Activated T-helper 1 cell treated with Interleukin-2 at 50 U/mL for 16 hours (primary cell): ENCODE data around the gene TOPAZ1.
"Not testable (repeated sequence)": the region's sequence is repeated elsewhere in the genome, so short reads cannot be mapped to it uniquely, and the experiment has no call there.

Source experiments
- DNase-seq: peaks from one replicate; pipeline ENCODE4 v3.0.0-alpha.2; 2020; ENCODE audit warnings: low read depth

TOPAZ1 gene

DNA sequence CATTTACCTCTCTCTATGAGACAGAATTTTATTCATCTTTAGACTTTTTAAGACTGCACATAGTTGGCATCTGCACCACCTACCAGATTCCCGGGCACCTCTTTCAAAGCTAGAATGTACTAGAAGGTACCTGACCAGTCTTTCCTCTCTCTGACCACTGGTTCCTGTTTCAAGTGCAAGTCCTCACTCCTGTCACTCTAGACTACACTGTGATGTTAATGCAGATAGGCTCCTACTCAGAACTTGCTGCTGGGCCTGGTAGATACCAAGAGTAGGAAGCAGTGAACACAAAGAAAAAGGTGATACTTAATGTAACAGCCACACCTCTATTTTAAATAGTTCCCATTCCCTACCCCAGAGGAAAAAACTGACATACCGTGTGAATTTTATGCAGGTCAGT lies 88.8 kb downstream of the TOPAZ1 start:
- no peak for DNase-seq

- no peak for DNase-seq
These were observed 92.6 kb downstream of the TOPAZ1 start for GRCh38 chr3:44334326-44334725.

DNA sequence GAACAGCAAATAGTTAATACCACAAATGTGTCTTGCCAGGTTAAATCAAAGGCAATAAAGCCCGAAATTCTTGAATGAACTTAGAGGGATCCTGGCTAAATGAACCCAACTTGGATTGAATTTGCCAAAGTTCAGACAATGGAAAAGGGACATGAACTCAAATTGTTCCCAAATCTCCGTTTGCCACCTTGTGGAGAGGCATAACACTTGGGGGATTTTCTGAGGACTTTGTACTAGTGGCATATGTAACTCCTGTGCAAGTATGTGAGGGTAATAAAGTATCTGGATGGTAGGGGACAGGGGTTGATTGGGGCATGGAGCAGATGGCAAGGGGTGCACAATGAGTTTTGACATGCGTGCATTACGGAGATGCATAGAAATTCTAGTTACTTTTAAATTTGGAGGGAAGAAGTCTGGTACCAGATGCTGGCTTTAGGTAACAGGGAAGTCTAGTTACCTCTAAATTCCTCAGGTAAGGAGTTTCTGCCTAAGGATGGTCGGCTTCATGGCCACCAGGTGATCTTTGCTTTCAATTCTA lies 95.6 kb downstream of the TOPAZ1 start:
- no peak for DNase-seq

- peak; percentile 97 for DNase-seq
These were observed 96.5 kb downstream of the TOPAZ1 start, which contains the start of gene TCAIM for GRCh38 chr3:44338010-44338827. Gene TCAIM, plus strand, starts transcription at chr3:44338766. Its CDS starts 16,017 bp downstream, at chr3:44354783.

DNA sequence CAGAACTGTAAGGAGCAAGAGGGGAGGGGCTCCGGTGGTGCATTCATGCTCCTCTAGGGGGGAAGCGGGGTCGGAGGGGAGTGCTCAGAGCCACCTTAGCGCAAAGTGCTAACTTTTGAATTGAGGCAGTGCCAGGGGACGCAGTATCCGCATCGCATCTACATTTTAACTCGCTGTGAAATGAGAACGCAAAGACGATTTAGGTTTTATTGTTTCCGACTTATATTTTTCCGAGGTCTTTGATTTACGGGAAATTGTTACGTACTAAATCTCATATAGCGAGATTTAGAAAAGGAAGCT lies 97.1 kb downstream of the TOPAZ1 start:
- DNase-seq, result no peak

DNA sequence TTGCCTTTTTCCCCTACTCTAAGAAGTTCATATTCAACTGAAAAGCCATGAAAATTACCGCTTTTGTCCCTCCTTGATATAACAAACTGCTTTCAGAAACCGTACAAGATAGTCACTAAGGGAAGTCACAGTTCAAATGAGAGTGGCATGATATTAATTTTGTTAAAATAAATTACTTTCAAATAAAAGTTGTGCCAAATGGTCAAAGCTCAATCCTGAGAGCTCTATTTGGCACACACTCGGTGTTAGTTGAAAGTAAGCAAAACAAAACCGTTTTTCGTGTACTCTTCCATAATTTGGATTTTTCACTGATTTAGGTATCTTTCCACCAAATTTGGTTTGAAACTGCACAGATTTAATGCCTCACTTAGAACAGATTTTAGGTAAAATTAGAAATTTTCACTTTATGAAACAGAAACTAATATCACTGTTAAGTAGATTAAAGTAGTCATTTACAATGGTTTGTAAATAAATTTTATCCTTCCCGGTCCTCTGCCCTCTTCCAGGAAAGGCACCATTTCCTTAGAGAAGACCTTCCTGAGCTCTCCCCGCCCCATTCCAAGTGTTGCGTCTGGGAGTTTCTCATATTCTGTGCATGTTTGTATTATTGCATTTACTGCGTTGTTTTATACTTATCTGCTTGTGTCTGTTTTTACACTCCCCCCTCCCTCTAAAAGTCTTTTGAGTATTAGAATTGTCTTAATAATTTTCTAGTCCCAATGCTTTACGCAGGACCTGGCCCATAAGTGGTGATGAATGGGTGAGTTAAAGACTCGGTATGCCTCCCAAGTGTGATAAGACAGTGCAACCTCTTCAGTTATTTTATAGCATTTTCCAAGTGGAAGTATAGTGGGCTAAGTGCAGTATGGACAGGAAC lies 97.7 kb downstream of the TOPAZ1 start:
- no peak for DNase-seq

DNA sequence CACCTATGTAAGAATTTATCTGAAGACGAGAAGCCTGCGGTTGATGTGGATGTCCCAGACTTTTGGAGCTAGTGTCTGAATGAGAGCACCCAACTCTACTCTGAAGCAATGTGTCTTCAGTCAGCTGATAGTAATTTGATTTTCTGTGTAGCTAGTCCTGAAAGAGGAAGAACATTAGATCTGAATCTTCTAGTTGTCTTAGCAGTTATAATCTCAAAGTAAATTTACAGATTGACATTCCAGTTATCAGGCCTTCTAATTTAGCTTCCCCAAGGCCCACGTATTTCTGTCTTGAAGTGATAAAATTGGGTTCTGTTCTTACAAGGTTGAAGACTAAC lies 98.3 kb downstream of the TOPAZ1 start:
- no peak for DNase-seq

GRCh38 chr3:44342176-44342790 lies 100.6 kb downstream of the TOPAZ1 start:
- DNase-seq, result no peak

GRCh38 chr3:44343421-44343820 lies 101.7 kb downstream of the TOPAZ1 start:
- DNase-seq, result no peak

DNA sequence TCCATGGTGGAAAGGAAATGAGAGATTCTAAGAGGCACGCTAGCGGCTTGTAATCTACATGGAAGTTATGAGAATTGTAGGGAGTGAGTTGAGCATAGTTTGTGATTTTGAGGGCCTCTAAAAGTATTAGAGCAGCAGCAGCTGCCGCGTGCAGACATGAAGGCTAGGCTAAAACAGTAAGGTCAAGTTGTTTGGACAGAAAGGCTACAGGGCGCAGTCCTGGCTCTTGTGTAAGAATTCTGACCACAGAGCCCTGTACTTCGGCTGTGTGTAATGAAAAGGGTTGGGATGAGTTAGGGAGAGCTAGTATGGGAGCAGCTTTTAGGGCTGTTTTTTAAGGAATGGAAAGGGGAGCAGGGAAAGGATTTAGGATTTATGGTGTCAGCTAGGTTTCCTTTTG lies 104.9 kb downstream of the TOPAZ1 start:
- DNase-seq, result not testable (repeated sequence)

DNA sequence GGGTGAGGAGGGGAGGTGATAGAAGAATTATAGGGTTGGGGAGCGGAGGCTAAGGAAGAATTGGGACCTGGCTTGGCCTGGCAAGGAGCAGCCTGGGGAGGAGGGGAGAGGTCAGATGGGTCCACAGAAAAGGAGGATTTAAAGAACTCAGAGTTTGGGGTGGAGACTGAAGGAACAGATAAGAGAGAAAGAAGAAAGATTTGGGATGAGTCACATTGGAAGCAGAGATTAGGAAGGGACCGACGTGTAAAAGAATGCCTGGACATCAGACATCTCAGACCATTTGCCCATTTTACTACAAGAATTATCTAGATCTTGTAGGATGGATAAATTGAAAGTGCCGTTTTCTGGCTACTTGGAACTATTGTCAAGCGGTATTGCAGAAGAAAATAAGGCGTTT lies 107.3 kb downstream of the TOPAZ1 start:
- no peak for DNase-seq

DNA sequence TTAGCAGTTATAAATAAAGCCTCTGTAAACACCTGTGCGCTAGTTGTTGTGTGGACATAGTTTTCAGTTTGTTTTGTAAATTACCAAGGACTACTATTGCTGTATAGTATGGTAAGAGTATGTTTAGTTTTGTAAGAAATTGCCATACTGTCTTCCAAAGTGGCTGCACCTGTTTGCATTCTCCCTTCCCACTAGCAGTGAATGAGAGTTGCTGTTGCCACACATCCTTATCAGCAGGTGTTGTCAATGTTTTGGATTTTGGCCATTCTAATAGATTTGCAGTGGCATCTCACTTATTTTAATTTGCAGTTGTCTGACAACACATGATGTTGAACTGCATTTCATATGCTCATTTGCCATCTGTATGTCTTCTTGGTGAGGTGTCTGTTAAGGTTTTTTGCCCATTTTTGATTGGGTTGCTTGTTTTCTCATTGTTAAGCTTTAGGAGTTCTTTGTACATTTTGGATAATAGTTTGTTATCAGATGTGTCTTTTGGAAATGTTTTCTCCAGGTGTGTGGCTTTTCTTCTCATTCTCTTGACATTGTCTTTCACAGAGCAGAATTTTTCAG lies 111.8 kb downstream of the TOPAZ1 start:
- DNase-seq, result no peak

- no peak for DNase-seq
These were observed 113.8 kb downstream of the TOPAZ1 start for GRCh38 chr3:44355362-44356033.

- DNase-seq, result no peak
These were observed 117.6 kb downstream of the TOPAZ1 start for GRCh38 chr3:44359146-44359751.

DNA sequence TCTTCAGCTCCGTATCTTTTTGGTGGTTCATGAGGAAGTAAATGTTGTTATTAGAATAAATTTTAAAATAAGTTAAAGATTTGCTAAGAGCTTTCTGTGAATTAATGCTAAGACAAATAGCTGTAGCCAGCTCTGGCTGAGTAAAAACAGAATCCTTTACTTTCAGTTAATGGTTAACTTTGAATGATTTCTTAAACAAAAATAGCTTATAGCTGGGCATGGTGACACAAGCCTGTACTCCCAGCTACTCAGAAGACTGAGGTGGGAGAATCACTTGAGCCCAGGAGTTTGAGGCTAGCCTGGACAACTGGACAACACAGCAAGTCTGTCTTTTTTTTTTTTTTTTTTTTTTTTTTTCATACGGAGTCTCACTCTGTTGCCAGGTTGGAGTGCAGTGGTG lies 121.9 kb downstream of the TOPAZ1 start:
- no peak for DNase-seq

DNA sequence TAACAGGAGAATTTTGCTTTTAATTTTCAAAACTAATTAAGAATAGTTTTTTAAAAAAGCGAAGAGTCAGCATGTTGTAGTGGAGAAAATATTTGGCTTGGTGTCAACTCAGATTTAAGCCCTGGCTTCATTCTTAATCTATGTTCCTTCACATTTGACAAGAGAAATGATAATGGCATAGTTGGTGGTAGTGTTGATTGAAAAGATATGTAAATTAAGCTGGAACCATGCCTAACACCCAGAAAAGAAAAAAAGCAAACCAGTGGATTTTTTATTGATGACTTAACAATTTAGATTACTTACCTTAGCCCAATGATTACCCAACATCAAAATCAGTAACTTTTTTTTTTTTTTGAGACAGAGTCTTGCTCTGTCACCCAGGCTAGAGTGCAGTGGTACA lies 124.3 kb downstream of the TOPAZ1 start:
- DNase-seq, result no peak

DNA sequence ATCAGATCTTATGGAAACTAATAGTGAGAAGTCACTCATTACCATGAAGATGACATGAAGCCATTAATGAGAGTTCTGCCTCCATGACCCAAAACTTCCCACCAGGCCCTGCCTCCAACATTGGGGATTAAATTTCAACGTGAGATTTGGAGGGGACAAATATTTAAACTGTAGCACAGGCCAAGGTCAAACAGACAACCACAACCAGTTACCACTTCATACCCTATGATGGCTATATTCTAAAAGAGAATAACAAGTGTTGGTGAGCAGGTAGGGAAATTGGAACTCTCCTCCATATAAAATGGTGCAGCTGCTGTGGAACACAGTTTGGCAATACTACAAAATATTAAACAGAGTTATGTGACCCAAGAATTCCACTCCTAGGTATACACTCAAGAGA lies 133.8 kb downstream of the TOPAZ1 start:
- no peak for DNase-seq
